IMR-90 (cell line): Measurements from ENCODE around the gene PIK3R3. TPM values are rescaled to one million over a fixed set of nuclear protein-coding genes. Genes with fewer than 3 reads are reported as not detected.

ENCODE experiments used
- ATAC-seq: fragments of 200-7000 bp; cut with Tn5 transposase; 2 replicates; pipeline ENCODE4 v1.9.1; 2020; ENCODE audit warnings: low read depth, mild to moderate bottlenecking, moderate library complexity
- BruUV-seq: library from RNA; stranded (reverse); fragments of 400-500 nt; replicated peaks from 2 replicates; lab custom pipeline; 2021; lab: Mats Ljungman, UMichigan
- CTCF ChIA-PET: fragments of 300-600 bp; formaldehyde crosslinking; extraction: SDS; loops from one replicate; lab custom pipeline; 2021; ENCODE audit warnings: antibody characterized with exemption; lab: Yijun Ruan, JAX
- POLR2A ChIA-PET: fragments of 300-600 bp; sonication (Branson Sonifier 250); formaldehyde crosslinking; loops from one replicate; lab custom pipeline; 2022; ENCODE audit warnings: antibody characterized with exemption; ENCODE audit not compliant: unreplicated experiment; lab: Charles Lee
- DNase-seq: peaks from one replicate; pipeline ENCODE4 v3.0.0; 2013
- H2AFZ ChIP-seq: replicated peaks from 2 replicates; pipeline ENCODE3; 2013; ENCODE audit warnings: low read length, mild to moderate bottlenecking; ENCODE audit not compliant: poor library complexity
- H2AK5ac ChIP-seq: 2 replicates; pipeline ENCODE4 v1.6.1; 2013; ENCODE audit warnings: low read depth, low read length, inconsistent platforms
- H2AK9ac ChIP-seq: replicated peaks from 2 replicates; pipeline ENCODE3; 2013; ENCODE audit warnings: mild to moderate bottlenecking, low read depth, low read length, moderate library complexity; ENCODE audit not compliant: poor library complexity
- H2BK120ac ChIP-seq: 2 replicates; pipeline ENCODE4 v1.6.1; 2013; ENCODE audit warnings: low read depth, low read length, inconsistent platforms
- H2BK15ac ChIP-seq: 3 replicates; pipeline ENCODE4 v1.6.1; 2013; ENCODE audit warnings: low read depth, low read length, inconsistent platforms
- H2BK20ac ChIP-seq: 2 replicates; pipeline ENCODE4 v1.6.1; 2013; ENCODE audit warnings: low read depth, mild to moderate bottlenecking, inconsistent platforms, low read length, moderate library complexity
- H2BK5ac ChIP-seq: 2 replicates; pipeline ENCODE4 v1.6.1; 2013; ENCODE audit warnings: mild to moderate bottlenecking, low read depth, low read length, inconsistent platforms; ENCODE audit not compliant: poor library complexity, severe bottlenecking
- H3K14ac ChIP-seq: replicated peaks from 2 replicates; pipeline ENCODE4 v1.6.1; 2013; ENCODE audit warnings: low read depth, low read length, inconsistent platforms
- H3K18ac ChIP-seq: 2 replicates; pipeline ENCODE4 v1.6.1; 2013; ENCODE audit warnings: low read depth, low read length, control low read depth
- H3K23ac ChIP-seq: 2 replicates; pipeline ENCODE4 v1.6.1; 2013; ENCODE audit warnings: low read depth, low read length, inconsistent platforms
- H3K27ac ChIP-seq: 2 replicates; pipeline ENCODE4 v1.5.1; 2013; ENCODE audit warnings: mild to moderate bottlenecking, control low read depth, low read length; ENCODE audit not compliant: insufficient read depth
- H3K27me3 ChIP-seq: 2 replicates; pipeline ENCODE4 v1.6.1; 2013; ENCODE audit warnings: low read length; ENCODE audit not compliant: control insufficient read depth, insufficient read depth
- H3K36me3 ChIP-seq: 2 replicates; pipeline ENCODE4 v1.6.1; 2013; ENCODE audit warnings: low read length, mixed read lengths; ENCODE audit not compliant: control insufficient read depth, insufficient read depth
- H3K4ac ChIP-seq: 2 replicates; pipeline ENCODE4 v1.6.1; 2013; ENCODE audit warnings: low read depth, low read length, inconsistent platforms
- H3K4me1 ChIP-seq: 2 replicates; pipeline ENCODE4 v1.6.1; 2013; ENCODE audit warnings: low read length, mixed read lengths; ENCODE audit not compliant: control insufficient read depth, insufficient read depth
- H3K4me2 ChIP-seq: 2 replicates; pipeline ENCODE4 v1.6.1; 2013; ENCODE audit warnings: low read depth, mild to moderate bottlenecking, control low read depth, low read length, moderate library complexity
- H3K4me3 ChIP-seq: 2 replicates; pipeline ENCODE4 v1.5.1; 2013; ENCODE audit warnings: low read depth, mild to moderate bottlenecking, control low read depth, low read length, moderate library complexity; ENCODE audit not compliant: insufficient read depth
- H3K56ac ChIP-seq: 2 replicates; pipeline ENCODE4 v1.6.1; 2013; ENCODE audit warnings: low read length, inconsistent platforms; ENCODE audit not compliant: insufficient read depth; ENCODE audit errors: extremely low read depth
- H3K79me1 ChIP-seq, 2 experiments: 2 replicates each; pipeline ENCODE4 v1.6.1; 2013; ENCODE audit warnings: low read length in 2 of 2, inconsistent platforms in 1 of 2, low read depth in 1 of 2
- H3K9ac ChIP-seq: 2 replicates; pipeline ENCODE4 v1.6.1; 2013; ENCODE audit warnings: low read depth, low read length, control low read depth
- H3K9me1 ChIP-seq: 2 replicates; pipeline ENCODE4 v1.6.1; 2013; ENCODE audit warnings: low read length, inconsistent platforms; ENCODE audit not compliant: insufficient read depth
- H3K9me3 ChIP-seq: 2 replicates; pipeline ENCODE4 v1.6.1; 2013; ENCODE audit warnings: low read length; ENCODE audit not compliant: control insufficient read depth, insufficient read depth
- H4K20me1 ChIP-seq: 2 replicates; pipeline ENCODE4 v1.6.1; 2013; ENCODE audit warnings: low read length, inconsistent platforms; ENCODE audit not compliant: insufficient read depth
- H4K5ac ChIP-seq: 2 replicates; pipeline ENCODE4 v1.6.1; 2013; ENCODE audit warnings: mild to moderate bottlenecking, low read depth, low read length, control low read depth
- H4K8ac ChIP-seq, 2 experiments: 2 replicates each; pipeline ENCODE4 v1.6.1; 2013; ENCODE audit warnings: low read depth in 2 of 2, low read length in 2 of 2, control low read depth in 1 of 2, inconsistent platforms in 1 of 2
- H4K91ac ChIP-seq: 2 replicates; pipeline ENCODE4 v1.6.1; 2013; ENCODE audit warnings: low read depth, low read length, inconsistent platforms; ENCODE audit not compliant: insufficient read depth
- CEBPB ChIP-seq: IDR thresholded peaks from 2 replicates; pipeline ENCODE4 v1.6.1; 2012; ENCODE audit warnings: low read depth, low read length, improper control_type of control experiment
- CHD1 ChIP-seq: IDR thresholded peaks from 2 replicates; pipeline ENCODE4 v1.6.1; 2012; ENCODE audit warnings: low read depth, low read length, improper control_type of control experiment
- FOS ChIP-seq: fragments of 150-350 bp; IDR thresholded peaks from 2 replicates; pipeline ENCODE4 v1.6.1; 2016; ENCODE audit warnings: low read depth, low read length
- MAFK ChIP-seq: IDR thresholded peaks from 2 replicates; pipeline ENCODE4 v1.6.1; 2012; ENCODE audit warnings: low read depth, low read length, improper control_type of control experiment
- MAZ ChIP-seq: IDR thresholded peaks from 2 replicates; pipeline ENCODE4 v1.6.1; 2012; ENCODE audit warnings: low read depth, mild to moderate bottlenecking, low read length, improper control_type of control experiment, moderate library complexity, borderline replicate concordance
- NFE2L2 ChIP-seq: fragments of 150-350 bp; IDR thresholded peaks from 2 replicates; pipeline ENCODE4 v1.6.1; 2016; ENCODE audit warnings: low read depth, mild to moderate bottlenecking, low read length
- RAD21 ChIP-seq: IDR thresholded peaks from 2 replicates; pipeline ENCODE4 v1.6.1; 2012; ENCODE audit warnings: low read length, improper control_type of control experiment
- SMC3 ChIP-seq: fragments of 150-350 bp; IDR thresholded peaks from 2 replicates; pipeline ENCODE4 v1.6.1; 2016; ENCODE audit warnings: low read depth, mild to moderate bottlenecking, antibody characterized with exemption, low read length, moderate library complexity
- WGBS, 2 experiments: methylation state at CpG; one replicate each; pipeline versions ENCODE4 v1.1.5 to v1.1.7; 2013; ENCODE audit warnings: missing lambda C conversion rate in 2 of 2; ENCODE audit not compliant: insufficient read length in 1 of 2; ENCODE audit errors: extremely low coverage in 2 of 2; 5-methylcytosine and 5-hydroxymethylcytosine counted together
- dilution Hi-C: fragments of 300-500 bp; cut with HindIII; formaldehyde crosslinking; loops from one replicate; pipeline ENCODE4 v1.14.3; 2018; ENCODE audit warnings: low sequenced_read_pairs; ENCODE audit not compliant: unreplicated experiment
- in situ Hi-C: fragments of 300-500 bp; cut with MboI; formaldehyde crosslinking; loops from 3 replicates; pipeline ENCODE4 v1.14.3; 2019; ENCODE audit warnings: low sequenced_read_pairs, inconsistent platforms, mixed read lengths
- intact Hi-C: fragments of 100-400 bp; cut with micrococcal nuclease; formaldehyde crosslinking; loops from 2 replicates; pipeline ENCODE4 v1.10.0; 2022
- polyA plus RNA-seq, 3 experiments: library from polyadenylated mRNA; depleted of rRNA; stranded (reverse); fragments of >200 nt; gene quantifications; 2 replicates each; pipeline ENCODE4 v1.2.3, GENCODE V29; 2012; ENCODE audit warnings: low replicate concordance in 1 of 3
- total RNA-seq: library from RNA; depleted of rRNA; stranded (reverse); fragments of >200 nt; gene quantifications from 2 replicates; pipeline ENCODE4 v1.2.3, GENCODE V29; 2012
- TF ChIP-seq, protein P1 (sequence below): fragments of 150-350 bp; IDR thresholded peaks from 2 replicates; pipeline ENCODE4 v1.6.1; 2017; ENCODE audit warnings: mild to moderate bottlenecking, antibody characterized with exemption, low read length, low read depth
- TF ChIP-seq, protein P2 (sequence below): fragments of 150-350 bp; IDR thresholded peaks from 2 replicates; pipeline ENCODE4 v1.6.1; 2016; ENCODE audit warnings: low read depth, mild to moderate bottlenecking, low read length, moderate library complexity, borderline replicate concordance

PIK3R3 gene
- total and polyA plus RNA-seq, 2 of the 4 experiments (the other 2 are of a cell fraction): 5.3 to 9.9 TPM

DNA sequence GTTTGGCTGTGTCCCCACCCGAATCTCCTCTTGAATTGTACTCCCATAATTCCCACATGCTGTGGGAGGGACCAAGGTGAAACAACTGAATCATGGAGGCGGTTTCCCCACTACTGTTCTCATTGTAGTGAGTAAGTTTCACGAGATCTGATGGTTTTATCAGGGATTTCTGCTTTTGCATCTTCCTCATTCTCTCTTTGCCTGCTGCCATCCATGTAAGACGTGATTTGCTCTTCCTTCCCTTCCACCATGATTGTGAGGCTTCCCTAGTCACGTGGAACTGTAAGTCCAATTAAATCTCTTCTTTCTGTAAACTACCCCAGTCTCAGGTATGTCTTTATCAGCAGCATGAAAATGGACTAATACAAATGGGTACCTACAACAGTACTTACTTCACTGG, 73.5 kb downstream of the PIK3R3 start:
- no peak overlapping the region for H3K4me2 ChIP-seq
- H3K36me3 ChIP-seq: peaks cover 2% of the 10 kb centered on the region; the same call in 1 of the 2 replicates
- no peaks in the 10 kb centered on the region for H3K4me1 ChIP-seq
- no peaks in the 10 kb centered on the region; the same call in 1 of the 2 replicates for H3K9me1 ChIP-seq
- no peak for ATAC-seq
- no peak overlapping the region for H4K5ac ChIP-seq
- H3K4ac ChIP-seq: no peak overlapping the region
- H2BK20ac ChIP-seq: no peak overlapping the region
- no TSS peak for BruUV-seq
- dilution Hi-C loops (no loop called here), in situ Hi-C loops (no loop called here), intact Hi-C loops (loop anchor here (5.0 kb wide), 1 partner anchor 118 kb away; the partner anchor contains the start of genes P3R3URF and TSPAN1)
- no peak overlapping the region for H2BK5ac ChIP-seq
- H3K18ac ChIP-seq: no peak overlapping the region
- H3K27me3 ChIP-seq: no peaks in the 10 kb centered on the region
- H2AFZ ChIP-seq: no peak overlapping the region
- POLR2A ChIA-PET: no interaction called here
- H3K27ac ChIP-seq: no peak overlapping the region
- no peak overlapping the region for H2AK5ac ChIP-seq
- CTCF ChIA-PET: no interaction called here
- no peak overlapping the region for H3K9ac ChIP-seq
- H2BK120ac ChIP-seq: no peak overlapping the region
- H2AK9ac ChIP-seq: no peak overlapping the region
- WGBS, 2 experiments: no CpG with 5 or more reads among the region's 5 CpGs
- no peaks in the 10 kb centered on the region for H3K9me3 ChIP-seq
- no peaks in the 10 kb centered on the region for H3K79me1 ChIP-seq
- no peak overlapping the region for H3K23ac ChIP-seq
- H3K56ac ChIP-seq: no peak overlapping the region
- TF ChIP-seq SMC3: no peak
- TF ChIP-seq, protein P1, sequence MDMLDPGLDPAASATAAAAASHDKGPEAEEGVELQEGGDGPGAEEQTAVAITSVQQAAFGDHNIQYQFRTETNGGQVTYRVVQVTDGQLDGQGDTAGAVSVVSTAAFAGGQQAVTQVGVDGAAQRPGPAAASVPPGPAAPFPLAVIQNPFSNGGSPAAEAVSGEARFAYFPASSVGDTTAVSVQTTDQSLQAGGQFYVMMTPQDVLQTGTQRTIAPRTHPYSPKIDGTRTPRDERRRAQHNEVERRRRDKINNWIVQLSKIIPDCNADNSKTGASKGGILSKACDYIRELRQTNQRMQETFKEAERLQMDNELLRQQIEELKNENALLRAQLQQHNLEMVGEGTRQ: no peak
- no peak for TF ChIP-seq CHD1
- TF ChIP-seq FOS: no peak
- TF ChIP-seq MAZ: no peak
- TF ChIP-seq RAD21: no peak
- TF ChIP-seq NFE2L2: no peak
- TF ChIP-seq MAFK: no peak
- TF ChIP-seq CEBPB: no peak
- TF ChIP-seq, protein P2, sequence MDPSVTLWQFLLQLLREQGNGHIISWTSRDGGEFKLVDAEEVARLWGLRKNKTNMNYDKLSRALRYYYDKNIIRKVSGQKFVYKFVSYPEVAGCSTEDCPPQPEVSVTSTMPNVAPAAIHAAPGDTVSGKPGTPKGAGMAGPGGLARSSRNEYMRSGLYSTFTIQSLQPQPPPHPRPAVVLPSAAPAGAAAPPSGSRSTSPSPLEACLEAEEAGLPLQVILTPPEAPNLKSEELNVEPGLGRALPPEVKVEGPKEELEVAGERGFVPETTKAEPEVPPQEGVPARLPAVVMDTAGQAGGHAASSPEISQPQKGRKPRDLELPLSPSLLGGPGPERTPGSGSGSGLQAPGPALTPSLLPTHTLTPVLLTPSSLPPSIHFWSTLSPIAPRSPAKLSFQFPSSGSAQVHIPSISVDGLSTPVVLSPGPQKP: no peak
- H4K20me1 ChIP-seq: no peaks in the 10 kb centered on the region
- no peak overlapping the region for H3K4me3 ChIP-seq
- DNase-seq: no peak
- H2BK15ac ChIP-seq: no peak overlapping the region
- no peak overlapping the region for H4K8ac ChIP-seq
- no peak overlapping the region for H3K14ac ChIP-seq
- H4K91ac ChIP-seq: no peak overlapping the region
